ENCODE measurements around the gene WBP1L.

The WBP1L gene

DNA sequence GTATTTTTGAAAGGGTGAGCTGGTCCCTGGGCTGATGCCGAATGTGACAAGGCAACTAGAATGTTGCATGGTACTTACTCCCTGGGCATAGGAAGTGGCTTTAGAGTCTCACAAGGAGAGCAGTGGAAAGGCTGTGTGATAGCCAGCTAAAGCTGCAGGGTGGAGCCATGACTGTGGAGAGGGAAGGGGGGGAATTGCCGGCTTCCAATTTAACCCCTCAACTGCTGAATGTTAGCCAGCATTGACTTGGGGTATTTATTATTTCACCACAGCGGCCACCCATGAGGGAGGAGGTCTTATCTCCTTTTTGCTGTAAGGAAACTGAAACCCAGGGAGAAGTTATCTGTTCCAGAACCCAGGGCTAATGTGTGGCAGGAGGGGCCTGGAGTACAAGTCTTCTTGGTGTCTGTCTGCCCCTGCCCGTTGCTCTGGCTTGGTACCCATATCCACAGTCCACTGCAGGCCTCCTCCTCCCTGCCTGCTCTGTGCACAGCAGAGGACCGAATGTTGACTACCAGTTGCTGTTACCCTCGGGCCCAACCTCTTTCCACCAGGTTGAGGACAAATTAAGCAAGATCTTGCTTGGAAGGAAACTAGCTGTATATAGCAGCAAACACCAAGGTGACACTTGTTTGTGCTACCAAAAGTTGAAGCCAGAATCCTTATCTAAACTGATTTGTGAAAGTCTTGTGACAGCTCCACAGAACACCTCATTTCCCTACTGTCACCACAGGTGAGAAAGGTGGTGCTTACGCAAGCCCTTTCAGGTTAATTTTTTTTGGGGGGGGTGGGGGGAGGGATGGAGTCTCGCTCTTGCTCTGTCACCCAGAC, 37.6 kb downstream of the WBP1L start:
- no peak for DNase-seq

DNA sequence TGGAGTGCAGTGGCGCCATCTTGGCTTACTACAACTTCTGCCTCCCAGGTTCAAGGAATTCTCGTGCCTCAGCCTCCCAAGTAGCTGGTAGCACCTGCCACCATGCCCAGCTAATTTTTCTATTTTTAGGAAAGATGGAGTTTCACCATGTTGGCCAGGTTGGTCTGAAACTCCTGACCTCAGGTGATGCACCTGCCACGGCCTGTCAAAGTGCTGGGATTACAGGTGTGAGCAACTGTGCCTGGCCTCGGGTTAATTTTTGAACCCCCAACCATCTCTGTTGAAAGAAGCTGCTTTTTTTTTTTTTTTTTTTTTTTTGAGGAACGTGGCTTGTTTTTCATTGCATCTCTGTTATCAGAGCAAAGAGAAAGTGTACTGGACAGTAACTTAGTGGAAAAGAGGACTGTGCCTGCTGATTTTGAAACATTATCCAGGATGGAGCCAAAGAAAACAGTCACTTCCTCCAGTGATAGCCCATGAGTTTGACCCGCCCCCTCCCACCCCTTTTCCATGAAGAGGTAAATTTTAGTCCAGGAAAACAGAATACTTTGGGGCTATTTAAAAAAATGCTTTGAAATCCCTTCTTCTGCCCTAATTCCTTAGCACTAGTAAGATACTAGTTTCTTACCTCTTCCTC, 38.3 kb downstream of the WBP1L start:
- no peak for DNase-seq

DNA sequence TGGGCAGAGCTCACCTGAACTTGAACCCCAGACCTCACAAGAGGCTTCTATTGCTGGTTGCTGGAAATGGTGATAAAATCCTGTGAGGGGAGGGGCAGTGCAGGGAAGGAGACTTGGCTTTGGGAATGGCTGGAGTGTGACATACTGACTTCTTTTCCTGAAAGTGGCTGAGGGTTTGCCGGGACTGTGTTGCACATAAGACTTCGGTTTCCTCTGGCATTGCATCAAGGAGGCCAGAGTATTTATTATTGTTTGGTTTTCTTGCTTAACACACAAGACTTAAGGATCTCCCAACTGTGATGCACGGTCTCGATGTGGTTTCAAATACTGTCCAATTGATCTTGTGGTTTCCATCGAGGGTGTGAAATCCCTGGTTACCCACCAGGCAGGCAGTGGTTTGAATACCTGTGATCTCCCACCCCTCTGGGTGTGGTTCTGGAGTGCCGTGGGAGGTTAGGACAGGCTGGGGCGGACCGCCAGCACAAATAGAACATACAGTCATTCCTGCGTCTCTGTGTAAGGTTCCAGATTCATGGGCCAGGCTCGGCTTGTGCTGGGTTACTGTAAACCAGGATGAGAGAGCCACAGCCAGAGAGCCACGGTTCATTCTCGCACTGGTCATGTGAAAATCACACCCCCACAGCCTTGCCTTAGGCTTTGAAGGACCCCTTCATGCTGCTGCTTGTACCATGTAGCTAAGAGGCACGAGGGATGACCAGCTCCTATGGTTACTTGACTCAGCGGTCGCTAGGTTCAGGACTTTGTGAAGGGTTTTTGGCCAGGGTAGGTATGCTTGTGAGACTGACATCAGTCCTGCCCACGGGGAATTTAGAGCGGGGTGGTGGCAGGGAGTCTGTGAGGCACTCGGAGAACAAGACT, 39.2 kb downstream of the WBP1L start:
- no peak for DNase-seq

DNA sequence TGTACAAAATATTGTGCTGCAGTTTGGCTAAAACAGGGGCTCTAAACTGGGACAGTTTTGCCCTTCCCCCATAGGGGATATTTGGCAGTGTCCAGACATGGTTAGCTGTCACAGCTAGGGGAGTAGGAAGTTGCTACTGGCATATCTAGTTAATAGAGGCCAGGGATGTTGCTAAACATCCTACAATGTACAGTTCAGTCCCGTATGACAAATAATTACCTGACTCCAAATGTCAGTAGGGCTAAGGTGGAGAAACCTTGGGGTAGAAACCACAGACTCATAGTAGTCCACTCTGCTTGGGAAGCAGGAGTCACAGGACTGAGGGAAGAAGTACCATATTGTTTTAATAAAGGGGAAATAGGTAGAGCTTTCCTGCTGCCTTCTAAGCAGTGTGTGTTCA, 39.8 kb downstream of the WBP1L start:
- no peak for DNase-seq

DNA sequence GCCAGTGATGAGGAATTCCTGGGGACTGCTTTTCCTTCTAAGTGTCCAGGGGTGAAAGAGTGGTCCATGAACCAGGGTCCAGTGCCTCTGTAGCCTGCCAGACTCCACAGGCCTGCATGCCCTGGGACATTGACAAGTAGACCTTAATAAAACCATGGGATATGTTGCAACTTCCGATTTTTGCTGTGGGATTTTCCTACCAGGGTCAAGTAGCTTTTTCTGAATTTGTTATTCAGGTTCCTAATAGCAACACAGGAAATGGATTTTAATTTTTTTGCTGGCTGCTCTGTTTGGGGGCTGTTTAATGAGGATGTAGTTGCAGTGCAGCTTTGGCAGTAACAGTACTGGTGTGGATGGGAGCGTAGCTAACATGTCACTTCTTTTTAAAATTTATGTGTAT, 42.1 kb downstream of the WBP1L start:
- no peak for DNase-seq

DNA sequence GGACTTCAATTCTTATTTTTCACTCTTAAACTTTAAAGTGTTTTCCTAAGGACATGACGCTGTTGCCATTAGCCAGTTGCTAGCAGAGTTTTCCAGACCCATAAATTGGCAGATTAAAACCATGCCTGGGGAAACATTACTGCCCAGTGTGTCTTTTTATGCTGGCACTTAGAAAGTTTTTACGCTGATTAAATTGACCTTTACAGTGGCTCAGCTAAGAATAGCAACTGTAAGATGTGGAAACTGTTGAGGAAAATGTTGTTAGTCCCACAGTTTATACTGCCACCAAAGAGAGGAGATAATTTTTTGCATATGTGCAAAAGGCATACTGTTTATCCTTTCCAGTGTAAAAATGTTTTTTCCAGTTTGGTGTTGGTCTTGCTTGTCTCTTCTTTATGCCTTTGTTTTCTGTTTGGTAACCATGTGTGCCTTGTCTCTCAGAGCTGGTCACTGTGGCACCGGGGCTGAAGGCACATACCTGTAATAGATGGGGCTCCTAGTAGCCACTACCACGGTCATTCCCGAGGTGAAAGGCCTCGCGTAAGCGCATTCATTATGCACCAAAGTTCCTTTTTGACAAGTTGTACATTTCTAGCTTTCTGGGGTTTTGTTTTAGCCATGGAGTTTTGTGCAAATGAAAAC, 48.1 kb downstream of the WBP1L start:
- no peak for DNase-seq

DNA sequence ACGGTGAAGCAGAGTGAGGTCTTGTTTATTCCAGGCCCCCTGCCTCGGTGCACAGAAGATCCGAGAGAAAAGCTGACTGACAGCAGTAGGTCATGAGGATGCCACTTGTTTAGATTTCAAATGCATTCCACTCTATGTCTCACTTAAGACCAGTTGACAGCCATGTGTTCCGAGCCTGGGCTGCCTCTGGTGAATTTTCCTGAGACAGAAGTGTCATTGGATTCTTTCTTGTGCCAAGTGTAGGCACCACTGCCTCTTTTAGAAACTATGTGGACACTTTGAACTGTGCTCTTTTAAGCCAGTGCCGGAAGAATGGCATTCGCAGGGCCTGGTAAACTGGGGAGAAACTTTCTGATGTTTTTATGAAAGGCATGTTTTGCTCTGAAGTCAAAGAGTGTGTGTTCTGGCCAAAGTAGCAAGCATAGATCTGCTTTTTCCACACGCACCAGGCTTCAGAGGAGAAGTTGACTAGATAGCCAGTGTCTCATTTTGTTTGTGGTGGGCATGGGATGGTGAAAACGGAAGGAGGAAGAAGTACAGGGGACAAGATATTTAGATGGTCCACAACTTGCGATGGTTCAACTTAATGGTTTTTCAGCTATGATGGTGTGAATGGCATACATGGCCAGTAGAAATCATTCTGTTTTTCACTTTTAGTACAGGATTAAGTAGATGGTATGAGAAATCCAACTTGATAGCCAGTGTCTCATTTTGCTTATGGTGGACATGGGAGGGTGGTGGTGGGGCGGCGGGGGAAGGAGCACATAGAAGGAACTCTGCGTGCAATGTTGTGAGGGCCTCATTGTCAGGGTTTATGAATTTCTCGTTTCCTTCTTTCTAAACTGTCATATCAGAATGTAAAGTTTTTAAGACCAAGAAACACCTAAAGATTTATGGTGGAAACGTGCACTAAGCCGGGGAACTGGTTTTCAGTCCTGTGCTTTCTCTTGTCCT, 52.0 kb downstream of the WBP1L start:
- no peak for DNase-seq

DNA sequence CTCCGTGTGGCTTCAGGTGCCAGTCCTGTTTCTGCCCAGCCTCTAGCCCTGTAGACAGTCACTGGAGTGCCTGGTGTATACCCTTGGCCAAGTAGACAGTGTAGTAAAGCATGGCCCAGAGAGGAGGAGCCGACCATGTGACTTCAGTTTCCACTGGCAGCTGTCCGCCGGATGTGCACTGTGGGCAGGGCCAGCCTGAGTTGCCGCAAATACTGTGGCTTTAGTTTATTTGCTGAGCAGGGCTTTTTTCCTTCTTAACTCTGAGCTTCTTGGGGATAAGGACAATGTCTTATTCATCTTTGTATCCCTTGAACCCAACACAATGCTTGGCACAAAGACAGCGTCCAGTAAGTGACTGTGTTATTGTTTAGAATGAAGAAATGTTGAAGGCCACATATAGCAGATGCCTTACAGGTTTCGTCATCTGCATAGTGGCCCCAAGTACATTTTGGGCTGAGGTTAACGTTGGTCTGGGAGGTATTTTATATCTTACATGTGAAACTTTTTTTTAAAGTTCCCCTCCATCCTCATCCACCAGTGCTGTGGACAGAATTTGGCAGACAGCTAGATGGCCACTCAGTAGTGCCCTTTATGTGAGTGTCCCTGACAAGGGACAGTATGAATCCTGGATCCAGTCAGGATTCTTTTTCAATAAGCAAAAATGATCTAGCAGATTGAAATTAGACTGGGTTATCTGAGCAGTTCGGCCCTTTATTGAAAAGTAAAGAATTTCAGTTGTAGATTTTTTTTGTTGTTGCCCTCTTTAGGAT, 52.8 kb downstream of the WBP1L start:
- no peak for DNase-seq

DNA sequence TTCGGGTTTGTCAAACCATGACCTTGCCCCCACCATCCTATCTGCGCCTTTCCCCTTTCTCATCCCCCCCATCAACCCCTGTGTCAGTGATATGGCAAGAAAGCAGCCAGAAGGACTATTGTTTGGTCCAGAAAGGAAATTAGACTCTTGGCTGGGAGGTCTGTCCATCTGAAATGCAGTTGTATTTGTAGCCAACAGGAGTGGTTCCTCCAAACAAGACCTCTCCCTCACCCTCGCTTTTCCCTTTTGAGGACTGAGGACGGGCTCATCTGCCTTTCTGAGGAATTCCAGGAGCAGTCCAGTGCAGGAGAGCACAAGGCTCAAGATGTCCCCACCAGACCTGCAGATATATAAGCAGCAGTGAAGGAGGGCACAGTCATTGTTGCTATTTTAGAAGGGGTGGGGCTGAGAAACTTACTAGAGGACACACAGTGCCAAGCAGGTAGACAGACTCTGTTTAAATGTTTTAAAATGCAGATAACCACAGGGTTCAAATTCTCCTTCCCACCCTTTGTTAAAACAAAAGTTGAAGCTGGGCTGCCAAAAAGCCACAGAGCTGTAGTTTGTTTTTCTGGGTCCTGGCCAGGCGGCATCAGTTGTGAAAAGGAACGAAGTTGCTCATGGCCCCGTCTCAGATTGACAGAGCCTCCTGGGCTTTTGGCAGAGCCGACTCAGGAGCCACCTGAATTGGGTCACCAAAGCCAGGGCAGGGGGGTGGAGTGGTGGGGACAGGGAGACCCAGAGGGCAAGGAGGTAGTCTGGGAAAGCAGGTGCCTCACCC, 56.1 kb downstream of the WBP1L start:
- no peak for DNase-seq

DNA sequence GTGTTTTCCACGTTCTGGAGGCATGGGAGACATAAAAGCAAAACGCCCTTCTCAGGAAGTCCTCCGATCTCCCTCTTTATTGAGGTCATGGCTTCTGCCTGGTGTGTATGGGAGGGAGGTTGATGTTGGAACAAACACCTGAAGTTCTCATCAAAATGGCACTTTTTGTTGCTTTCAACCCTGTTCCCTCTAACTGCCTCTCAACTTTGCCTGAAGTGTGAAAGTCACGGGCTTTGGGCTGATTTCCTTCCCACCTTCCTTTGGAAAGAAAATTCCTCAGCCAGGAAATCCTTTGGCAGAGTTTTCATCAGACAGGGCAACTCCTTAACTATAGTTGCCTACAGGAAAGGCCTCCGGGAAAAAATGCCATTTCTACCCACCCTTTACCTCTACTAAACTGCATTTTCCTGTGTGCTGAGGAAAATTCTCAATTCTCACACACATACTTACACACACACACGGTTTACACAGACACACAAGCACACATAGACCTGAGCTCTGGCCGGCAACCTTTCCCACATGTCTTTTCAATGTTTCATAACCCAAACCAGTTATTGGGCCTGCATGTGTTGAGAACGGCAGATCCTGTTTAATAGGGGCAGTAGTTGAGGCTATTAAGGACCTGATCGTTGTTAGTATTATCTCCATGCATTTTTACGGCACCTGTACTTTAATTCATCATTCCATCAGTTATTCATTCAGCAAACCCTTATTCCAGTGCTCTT, 57.0 kb downstream of the WBP1L start:
- no peak for DNase-seq

DNA sequence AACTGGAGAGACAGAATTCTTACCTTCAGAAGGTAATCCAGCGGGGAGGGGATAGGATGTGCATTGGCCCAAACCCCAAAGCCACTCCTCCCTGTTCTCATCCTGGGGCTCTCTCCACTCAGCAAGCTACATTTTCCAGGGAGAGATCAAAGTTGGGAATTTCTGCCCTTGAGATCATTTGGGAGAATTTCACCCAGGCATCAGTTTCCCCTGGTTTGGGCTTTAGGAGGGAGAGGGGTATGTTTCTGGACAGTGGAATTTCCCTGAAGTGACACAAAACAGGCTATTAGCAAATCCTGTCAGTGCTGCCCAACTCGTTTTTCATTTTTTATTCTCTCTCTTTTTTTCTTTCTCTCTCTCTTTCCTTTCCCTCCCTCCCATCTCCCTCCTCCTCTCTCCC, 57.7 kb downstream of the WBP1L start:
- no peak for DNase-seq

DNA sequence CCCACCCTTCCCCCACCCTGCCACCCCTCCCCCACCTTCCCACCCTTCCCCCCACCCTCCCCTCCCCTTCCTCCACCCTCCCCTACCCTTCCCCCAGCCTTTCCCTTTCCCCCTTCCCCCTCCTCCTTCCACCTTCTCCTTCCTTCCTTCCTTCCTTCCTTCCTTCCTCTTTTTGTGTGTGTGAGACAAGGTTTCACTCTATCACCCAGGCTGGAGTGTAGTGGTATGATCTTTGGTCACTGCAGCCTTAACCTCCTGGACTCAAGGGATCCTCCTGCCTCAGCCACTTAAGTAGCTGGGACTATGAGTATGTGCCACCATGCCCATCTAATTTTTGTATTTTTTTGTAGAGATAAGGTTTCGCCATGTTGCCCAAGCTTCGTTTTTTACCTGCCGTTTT, 58.2 kb downstream of the WBP1L start:
- no peak for DNase-seq

DNA sequence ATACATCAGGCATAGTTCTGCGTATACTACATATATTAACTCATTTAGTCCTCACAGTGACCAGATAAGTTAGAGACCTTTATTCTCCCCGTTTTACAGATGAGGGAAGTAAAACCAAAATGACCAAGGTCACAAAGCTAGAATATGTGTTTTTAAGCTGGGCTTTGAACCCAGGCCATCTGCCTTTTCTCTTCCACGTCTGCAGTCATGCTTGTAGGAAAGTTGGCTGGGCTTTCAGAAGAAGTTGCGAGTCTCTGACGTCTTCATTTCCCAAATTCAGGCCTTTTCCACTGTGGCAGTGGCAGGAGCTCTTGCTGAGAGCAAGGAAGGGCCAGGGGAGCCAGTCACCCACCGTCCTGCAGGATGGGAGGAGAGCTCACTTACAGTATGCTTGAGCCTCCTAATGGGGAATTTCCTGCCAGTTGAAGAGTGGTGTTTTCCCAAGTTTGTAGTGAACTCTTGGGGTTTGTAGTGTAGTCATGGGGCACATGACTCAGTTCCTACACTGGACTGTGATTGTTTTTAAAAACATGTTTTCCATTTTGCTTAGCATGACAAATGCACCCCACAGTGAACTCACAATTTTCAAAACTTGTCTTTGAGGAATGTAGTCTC, 59.3 kb downstream of the WBP1L start:
- DNase-seq, result no peak

DNA sequence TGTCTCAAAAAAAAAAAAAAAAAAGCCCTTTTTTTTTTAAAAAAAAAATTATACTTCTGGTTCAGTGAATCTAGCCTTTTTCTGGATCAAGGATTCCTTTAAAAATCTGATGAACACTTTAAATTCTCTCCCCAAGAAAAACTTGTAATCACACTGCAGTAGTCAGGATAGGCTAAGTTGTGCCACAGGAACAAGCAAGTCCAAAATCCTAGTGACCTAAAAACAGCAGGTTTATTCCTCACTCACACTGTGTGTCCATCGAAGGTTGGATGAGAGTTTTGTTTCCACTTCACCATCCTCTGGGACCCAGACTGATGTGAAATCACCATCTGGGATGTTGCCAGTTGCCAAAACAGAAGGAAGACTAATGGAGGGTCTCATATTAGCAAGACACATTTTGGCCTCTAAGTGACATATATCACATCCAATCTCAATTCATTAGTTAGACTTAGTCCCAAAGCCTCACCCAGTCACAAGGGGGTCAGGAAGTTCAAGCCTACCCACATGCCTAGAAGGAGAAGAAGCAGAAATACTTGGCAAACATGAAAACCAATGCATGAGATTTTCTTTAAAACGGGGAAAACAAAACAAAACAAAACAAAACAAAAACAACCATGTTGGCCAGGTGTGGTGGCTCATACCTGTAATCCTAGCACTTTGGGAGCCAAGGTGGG, 60.8 kb downstream of the WBP1L start:
- DNase-seq, result no peak

DNA sequence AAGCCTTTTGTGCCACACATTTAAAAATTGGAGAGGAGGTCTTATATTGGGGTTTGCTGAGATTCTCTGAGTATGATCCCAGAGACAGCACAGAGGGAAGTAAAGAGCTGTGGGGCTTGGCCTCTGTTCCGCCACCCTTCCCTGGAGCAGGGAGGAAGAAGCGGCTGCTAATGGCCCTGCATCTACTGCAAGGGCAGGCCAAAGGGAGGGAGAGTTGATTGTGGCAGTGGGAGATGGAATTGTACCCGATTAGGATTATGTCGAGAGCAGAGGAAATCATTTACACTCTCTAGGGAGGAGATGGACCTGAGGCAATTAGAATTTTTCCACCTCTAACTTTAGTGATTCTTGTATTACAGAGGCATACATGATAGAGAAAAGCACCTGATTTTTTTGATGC, 64.6 kb downstream of the WBP1L start:
- no peak for DNase-seq

DNA sequence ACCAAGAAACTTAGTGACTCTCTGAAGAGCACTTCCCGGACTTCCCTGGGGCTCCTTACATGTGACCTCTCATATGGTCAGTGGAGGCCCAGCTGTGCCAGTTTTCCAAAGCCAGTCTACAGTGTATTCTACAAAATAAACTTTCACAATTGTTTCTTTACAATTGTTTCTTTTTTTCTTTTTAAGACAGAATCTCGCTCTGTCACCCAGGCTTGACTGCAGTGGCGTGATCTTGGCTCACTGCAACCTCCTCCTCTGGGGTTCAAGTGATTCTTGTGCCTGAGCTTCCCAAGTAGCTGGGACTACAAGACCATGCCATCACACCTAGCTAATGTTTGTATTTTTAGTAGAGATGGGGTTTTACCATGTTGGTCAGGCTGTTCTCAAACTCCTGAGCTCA, 67.6 kb downstream of the WBP1L start:
- no peak for DNase-seq

DNA sequence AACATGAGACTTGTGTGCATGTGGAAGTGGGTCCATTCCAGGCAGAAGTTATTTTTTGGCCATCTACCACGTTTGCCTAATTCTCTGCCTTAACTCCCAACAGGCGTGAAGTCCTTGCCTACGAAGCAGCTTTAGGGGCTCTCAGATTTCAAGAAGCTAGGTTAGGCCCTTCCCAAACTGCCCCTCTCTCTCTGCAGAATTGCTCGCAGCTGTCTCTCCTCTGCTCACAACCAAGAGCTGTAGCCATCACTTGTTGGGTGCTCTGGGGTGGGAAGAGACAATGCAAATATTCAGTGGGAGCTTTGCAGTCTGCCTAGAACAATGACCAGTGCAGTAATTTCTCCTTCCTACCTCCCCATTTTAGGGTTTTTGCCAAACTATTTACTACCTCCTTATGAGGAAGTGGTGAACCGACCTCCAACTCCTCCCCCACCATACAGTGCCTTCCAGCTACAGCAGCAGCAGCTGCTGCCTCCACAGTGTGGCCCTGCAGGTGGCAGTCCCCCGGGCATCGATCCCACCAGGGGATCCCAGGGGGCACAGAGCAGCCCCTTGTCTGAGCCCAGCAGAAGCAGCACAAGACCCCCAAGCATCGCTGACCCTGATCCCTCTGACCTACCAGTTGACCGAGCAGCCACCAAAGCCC, 68.6 kb downstream of the WBP1L start:
- no peak for DNase-seq

DNA sequence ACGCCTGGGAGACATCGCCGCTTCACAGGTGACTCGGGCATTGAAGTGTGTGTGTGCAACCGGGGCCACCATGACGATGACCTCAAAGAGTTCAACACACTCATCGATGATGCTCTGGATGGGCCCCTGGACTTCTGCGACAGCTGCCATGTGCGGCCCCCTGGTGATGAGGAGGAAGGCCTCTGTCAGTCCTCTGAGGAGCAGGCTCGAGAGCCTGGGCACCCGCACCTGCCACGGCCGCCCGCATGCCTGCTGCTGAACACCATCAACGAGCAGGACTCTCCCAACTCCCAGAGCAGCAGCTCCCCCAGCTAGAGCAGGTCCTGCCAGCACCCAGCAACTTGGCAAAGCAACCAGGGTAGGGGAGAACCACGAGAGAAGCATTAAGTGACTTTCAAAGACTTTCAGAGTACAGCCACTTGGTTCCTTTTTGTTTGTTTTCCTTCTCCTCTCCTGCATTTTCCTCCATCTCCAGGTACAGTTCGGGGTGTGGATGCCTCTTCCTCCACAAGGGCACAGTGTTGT, 69.3 kb downstream of the WBP1L start:
- no peak for DNase-seq

Data from 8988T (cell line).